Measurements from ENCODE around the gene KPNA5. TPM values are rescaled to one million over a fixed set of nuclear protein-coding genes. Genes with fewer than 3 reads are reported as not detected.
"Not testable (repeated sequence)": the region's sequence is repeated elsewhere in the genome, so short reads cannot be mapped to it uniquely, and the experiment has no call there.

The KPNA5 gene
- polyA plus RNA-seq, 1 donor, result 8.9 TPM

DNA sequence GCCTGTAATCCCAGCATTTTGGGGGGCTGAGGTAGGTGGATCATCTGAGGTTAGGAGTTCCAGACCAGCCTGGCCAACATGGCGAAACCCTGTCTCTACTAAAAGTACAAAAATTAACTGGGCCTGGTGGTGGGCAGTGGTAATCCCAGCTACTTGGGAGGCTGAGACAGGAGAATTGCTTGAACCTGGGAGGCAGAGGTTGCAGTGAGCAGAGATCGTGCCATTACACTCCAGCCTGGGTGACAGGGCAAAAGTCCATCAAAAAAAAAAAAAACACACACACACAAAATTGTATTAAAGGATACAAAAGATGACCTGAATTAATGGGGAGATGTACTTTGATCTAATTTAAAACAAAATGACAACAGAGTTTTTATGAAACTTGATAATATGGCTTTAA, 16.8 kb upstream of the KPNA5 start:
- H3K36me3 ChIP-seq (ENCODE audit: control insufficient read depth, insufficient read depth, low read length); H3K4me1 ChIP-seq (ENCODE audit: control insufficient read depth, insufficient read depth, low read length); H3K27ac ChIP-seq (ENCODE audit: low read length); H3K9me3 ChIP-seq (ENCODE audit: control insufficient read depth, low read depth, low read length); H3K4me3 ChIP-seq (ENCODE audit: low read length); DNase-seq; H3K27me3 ChIP-seq (ENCODE audit: control insufficient read depth, insufficient read depth, low read length): not testable (repeated sequence)
- no CpG with 5 or more reads among the region's 2 CpGs for WGBS (ENCODE audit: insufficient coverage, low lambda C conversion rate)

DNA sequence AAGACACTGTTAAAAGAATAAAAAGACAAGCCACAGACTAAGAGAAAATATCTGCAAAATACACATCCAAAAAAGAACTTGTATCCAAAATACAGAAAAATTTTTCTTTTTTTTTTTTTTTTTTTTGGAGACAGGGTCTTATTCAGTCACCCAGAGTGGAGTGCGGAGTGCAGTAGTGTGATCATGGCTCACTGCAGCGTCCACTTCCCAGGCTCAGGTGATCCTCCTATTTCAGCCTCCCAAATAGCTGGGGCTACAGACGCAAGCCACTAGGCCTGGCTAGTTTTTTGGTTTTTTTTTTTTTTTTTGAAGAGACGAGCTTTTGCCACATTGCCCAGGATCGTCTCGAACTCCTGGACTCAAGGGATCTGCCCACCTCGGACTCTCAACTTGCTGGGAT, 15.5 kb upstream of the KPNA5 start:
- H3K4me3 ChIP-seq (ENCODE audit: low read length), result no peak overlapping the region
- no peaks in the 10 kb centered on the region for H3K27me3 ChIP-seq (ENCODE audit: control insufficient read depth, insufficient read depth, low read length)
- H3K27ac ChIP-seq (ENCODE audit: low read length), result no peak overlapping the region
- H3K36me3 ChIP-seq (ENCODE audit: control insufficient read depth, insufficient read depth, low read length), result no peaks in the 10 kb centered on the region
- H3K9me3 ChIP-seq (ENCODE audit: control insufficient read depth, low read depth, low read length), result no peaks in the 10 kb centered on the region
- WGBS (ENCODE audit: insufficient coverage, low lambda C conversion rate), result no CpG with 5 or more reads among the region's 7 CpGs
- peaks cover 6% of the 10 kb centered on the region for H3K4me1 ChIP-seq (ENCODE audit: control insufficient read depth, insufficient read depth, low read length)
- DNase-seq, result no peak

DNA sequence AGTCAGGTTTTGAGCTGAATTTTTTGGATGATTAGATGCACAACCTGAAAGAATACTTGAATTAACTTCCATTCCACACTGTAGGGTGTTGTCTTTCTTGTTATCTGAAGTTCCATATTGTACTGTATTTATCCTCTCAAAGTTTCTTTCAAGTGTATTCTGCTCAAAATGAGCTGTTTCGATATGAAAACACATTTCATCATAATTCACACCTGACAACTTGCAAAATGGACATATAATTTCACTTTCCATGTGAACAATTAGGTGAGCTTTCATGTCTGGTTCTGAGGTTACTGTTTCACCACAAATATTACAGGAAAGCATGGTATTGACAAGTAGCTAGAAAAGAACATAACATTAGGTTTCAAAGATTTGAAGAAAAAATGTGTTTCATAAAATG, 14.1 kb upstream of the KPNA5 start:
- no peaks in the 10 kb centered on the region for H3K36me3 ChIP-seq (ENCODE audit: control insufficient read depth, insufficient read depth, low read length)
- no CpG with 5 or more reads among the region's 1 CpG for WGBS (ENCODE audit: insufficient coverage, low lambda C conversion rate)
- H3K27ac ChIP-seq (ENCODE audit: low read length), result no peak overlapping the region
- no peak overlapping the region for H3K4me3 ChIP-seq (ENCODE audit: low read length)
- no peaks in the 10 kb centered on the region for H3K9me3 ChIP-seq (ENCODE audit: control insufficient read depth, low read depth, low read length)
- H3K4me1 ChIP-seq (ENCODE audit: control insufficient read depth, insufficient read depth, low read length), result peaks cover 6% of the 10 kb centered on the region
- DNase-seq, result no peak
- peaks cover 5% of the 10 kb centered on the region for H3K27me3 ChIP-seq (ENCODE audit: control insufficient read depth, insufficient read depth, low read length)

DNA sequence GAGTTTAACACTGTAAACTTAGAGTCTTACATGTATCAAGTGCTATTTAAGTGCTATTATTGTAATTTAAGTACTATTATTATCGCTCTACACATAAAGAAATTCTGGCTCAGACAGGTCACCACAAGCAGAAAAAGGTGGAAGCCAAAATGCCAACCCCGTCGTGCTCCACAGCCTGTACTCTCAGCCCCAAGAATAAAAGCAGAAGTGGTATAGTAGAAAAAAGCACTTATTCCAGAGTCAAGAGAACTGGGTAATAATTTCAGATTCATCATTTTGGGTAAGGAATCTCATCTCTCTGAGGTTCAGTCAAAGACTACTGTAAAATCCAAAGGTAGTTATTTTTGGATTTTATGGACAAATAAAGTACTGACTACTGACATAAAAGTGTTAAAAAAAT, 13.4 kb upstream of the KPNA5 start:
- peaks cover 6% of the 10 kb centered on the region for H3K4me1 ChIP-seq (ENCODE audit: control insufficient read depth, insufficient read depth, low read length)
- DNase-seq, result no peak
- 100% methylated on average over 1 of the region's 3 CpGs for WGBS (ENCODE audit: insufficient coverage, low lambda C conversion rate)

DNA sequence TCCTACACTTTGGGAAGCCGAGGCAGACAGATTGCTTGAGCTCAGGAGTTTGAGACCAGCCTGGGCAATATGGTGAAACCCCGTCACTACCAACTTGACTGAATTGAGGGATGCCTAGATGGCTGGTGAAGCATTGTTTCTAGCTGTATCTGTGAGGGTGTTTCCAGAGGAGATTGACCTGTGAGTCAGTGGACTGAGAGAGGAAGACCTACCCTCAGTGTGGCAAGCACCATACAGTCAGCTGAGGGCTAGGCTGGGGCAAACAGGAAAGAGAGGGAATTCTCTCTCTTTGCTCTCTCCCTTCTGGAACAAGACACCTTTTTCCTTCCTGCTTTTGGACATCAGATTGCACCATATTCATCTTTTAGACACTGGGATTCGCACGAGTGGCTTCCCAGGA, 8.7 kb upstream of the KPNA5 start:
- WGBS (ENCODE audit: insufficient coverage, low lambda C conversion rate), result no CpG with 5 or more reads among the region's 4 CpGs

More for the DNA sequence above, 13.4 kb upstream of the KPNA5 start:
- Histone ChIP-seq H3K27ac (ENCODE audit: low read length) (peak overlapping the region; percentile 87), H3K4me3 (ENCODE audit: low read length) (peak overlapping the region; percentile 91), H3K36me3 (ENCODE audit: control insufficient read depth, insufficient read depth, low read length) (no peaks in the 10 kb centered on the region), H3K9me3 (ENCODE audit: control insufficient read depth, low read depth, low read length) (no peaks in the 10 kb centered on the region), H3K27me3 (ENCODE audit: control insufficient read depth, insufficient read depth, low read length) (peaks cover 5% of the 10 kb centered on the region)

DNA sequence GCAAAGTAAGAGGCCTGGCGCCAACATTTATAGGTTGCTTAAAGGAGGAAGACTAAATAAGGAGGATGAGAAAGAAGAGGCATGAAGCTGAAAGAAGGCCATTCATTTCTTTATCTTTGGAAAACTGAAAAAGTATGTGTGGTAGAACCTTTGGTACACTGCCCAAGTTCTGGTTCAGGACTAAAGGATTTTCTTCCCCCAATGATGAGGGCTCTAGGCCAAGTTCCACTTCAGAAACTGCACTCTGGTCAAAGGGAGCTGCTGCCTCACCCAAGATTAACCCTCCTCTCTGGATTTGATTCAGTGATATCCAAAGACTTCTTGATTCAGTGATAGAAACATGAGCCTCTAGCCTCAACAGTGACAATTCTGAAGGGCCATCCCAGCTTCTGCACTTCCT, 5.0 kb upstream of the KPNA5 start:
- Histone ChIP-seq H3K27ac (ENCODE audit: low read length) (no peak overlapping the region), H3K4me3 (ENCODE audit: low read length) (no peak overlapping the region), H3K4me1 (ENCODE audit: control insufficient read depth, insufficient read depth, low read length) (no peaks in the 10 kb centered on the region), H3K27me3 (ENCODE audit: control insufficient read depth, insufficient read depth, low read length) (peaks cover 13% of the 10 kb centered on the region), H3K36me3 (ENCODE audit: control insufficient read depth, insufficient read depth, low read length) (no peaks in the 10 kb centered on the region), H3K9me3 (ENCODE audit: control insufficient read depth, low read depth, low read length) (no peaks in the 10 kb centered on the region)
- no CpG with 5 or more reads among the region's 1 CpG for WGBS (ENCODE audit: insufficient coverage, low lambda C conversion rate)
- DNase-seq, result no peak

More for the DNA sequence above, 8.7 kb upstream of the KPNA5 start:
- H3K4me1 ChIP-seq (ENCODE audit: control insufficient read depth, insufficient read depth, low read length), result peaks cover 3% of the 10 kb centered on the region
- H3K36me3 ChIP-seq (ENCODE audit: control insufficient read depth, insufficient read depth, low read length), result no peaks in the 10 kb centered on the region
- DNase-seq, result no peak
- H3K27me3 ChIP-seq (ENCODE audit: control insufficient read depth, insufficient read depth, low read length), result peaks cover 13% of the 10 kb centered on the region
- no peak overlapping the region for H3K4me3 ChIP-seq (ENCODE audit: low read length)
- H3K27ac ChIP-seq (ENCODE audit: low read length), result no peak overlapping the region
- H3K9me3 ChIP-seq (ENCODE audit: control insufficient read depth, low read depth, low read length), result no peaks in the 10 kb centered on the region

DNA sequence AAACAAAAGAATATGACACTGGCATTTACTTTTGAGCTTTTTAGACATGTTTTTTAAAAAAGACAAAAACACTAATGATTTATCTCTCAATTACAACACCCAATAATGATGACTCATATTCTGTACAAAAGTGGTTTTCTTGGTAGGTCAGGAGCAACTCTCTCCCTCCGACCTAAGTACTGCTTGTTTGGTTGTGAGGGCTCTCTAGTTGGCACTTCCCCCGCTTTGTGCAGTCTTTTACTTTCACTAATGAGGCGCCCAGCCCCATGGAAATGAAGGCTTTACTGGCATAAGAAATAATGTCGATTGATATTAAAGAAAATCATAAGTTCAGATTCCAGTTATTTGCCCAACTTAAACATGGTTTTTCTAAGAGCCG, 1.3 kb downstream of the KPNA5 start:
- 71% methylated on average over 2 of the region's 5 CpGs for WGBS (ENCODE audit: insufficient coverage, low lambda C conversion rate)
- no peaks in the 10 kb centered on the region for H3K27me3 ChIP-seq (ENCODE audit: control insufficient read depth, insufficient read depth, low read length)
- H3K4me1 ChIP-seq (ENCODE audit: control insufficient read depth, insufficient read depth, low read length), result no peaks in the 10 kb centered on the region
- no peaks in the 10 kb centered on the region for H3K36me3 ChIP-seq (ENCODE audit: control insufficient read depth, insufficient read depth, low read length)
- peak overlapping the region; percentile 97 for H3K4me3 ChIP-seq (ENCODE audit: low read length)
- no peaks in the 10 kb centered on the region for H3K9me3 ChIP-seq (ENCODE audit: control insufficient read depth, low read depth, low read length)
- DNase-seq, result peak in 1 of 2 donors; percentile 36
- no peak overlapping the region for H3K27ac ChIP-seq (ENCODE audit: low read length)

DNA sequence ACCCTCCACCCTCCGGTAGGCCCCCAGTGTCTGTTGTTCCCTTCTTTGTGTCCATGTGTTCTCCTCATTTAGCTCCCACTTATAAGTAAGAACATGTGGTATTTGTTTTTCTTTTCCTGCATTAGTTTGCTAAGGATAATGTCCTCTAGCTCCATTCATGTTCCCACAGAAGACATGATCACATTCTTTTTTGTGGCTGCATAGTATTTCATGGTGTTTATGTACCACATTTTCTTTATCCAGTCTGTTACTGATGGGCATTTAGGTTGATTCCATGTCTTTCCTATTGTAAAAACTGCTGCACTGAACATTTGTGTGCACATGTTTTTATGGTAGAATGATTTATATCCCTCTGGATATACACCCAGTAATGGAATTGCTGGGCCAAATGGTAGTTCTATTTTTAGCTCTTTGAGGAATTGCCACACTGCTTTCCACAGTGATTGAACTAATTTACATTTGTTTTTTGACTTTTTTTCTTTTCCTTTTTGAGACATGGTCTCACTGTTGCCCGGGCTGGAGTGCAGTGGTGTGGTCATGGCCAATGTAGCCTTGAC, 4.5 kb downstream of the KPNA5 start:
- WGBS (ENCODE audit: insufficient coverage, low lambda C conversion rate), result 100% methylated on average over 1 of the region's 2 CpGs
- no peaks in the 10 kb centered on the region for H3K27me3 ChIP-seq (ENCODE audit: control insufficient read depth, insufficient read depth, low read length)

DNA sequence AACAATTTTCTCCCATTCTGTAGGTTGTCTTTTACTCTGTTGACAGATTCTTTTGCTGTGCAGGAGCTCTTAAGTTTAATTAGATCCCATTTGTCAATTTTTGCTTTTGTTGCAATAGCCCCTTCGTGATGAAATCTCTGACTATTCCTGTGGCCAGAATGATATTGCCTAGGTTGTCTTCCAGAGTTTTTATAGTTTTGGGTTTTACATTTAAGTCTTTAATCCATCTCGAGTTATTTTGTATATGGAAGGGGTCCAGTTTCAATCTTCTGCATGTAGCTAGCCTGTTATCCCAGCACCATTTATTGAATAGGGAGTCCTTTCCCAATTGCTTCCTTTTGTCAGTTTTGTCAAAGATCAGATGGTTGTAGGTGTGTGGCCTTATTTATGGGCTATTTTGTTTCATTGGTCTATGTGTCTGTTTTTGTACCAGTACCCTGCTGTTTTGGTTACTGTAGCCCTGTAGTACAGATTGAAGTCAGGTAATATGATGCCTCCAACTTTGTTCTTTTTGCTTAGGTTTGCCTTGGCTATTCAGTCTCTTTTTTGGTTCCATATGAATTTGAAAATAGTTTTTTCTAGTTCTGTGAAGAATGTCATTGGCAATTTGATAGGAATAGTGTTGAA, 5.6 kb downstream of the KPNA5 start:
- H3K4me1 ChIP-seq (ENCODE audit: control insufficient read depth, insufficient read depth, low read length), result not testable (repeated sequence)

More for the DNA sequence above, 4.5 kb downstream of the KPNA5 start:
- DNase-seq, result no peak
- Histone ChIP-seq H3K9me3 (ENCODE audit: control insufficient read depth, low read depth, low read length) (no peaks in the 10 kb centered on the region), H3K36me3 (ENCODE audit: control insufficient read depth, insufficient read depth, low read length) (peaks cover 5% of the 10 kb centered on the region), H3K27ac (ENCODE audit: low read length) (no peak overlapping the region), H3K4me3 (ENCODE audit: low read length) (no peak overlapping the region), H3K4me1 (ENCODE audit: control insufficient read depth, insufficient read depth, low read length) (no peaks in the 10 kb centered on the region)

DNA sequence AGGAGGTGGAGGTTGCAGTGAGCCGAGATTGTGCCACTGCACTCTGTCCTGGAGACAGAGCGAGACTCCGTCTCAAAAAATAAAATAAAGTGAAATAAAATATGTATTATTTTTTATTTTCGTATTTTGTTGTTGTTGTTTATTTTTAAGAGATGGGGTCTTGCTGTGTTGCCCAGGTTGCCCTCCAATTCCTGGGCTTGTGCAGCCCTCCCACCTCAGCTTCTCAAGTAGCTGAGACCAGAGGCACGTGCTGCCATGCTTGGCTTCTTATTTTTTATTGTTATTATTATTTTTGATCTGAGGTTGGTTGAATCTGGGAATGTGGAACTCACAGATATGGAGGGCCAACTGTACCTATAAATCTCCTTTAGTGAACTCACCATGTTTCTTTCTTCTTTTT, 10.1 kb downstream of the KPNA5 start:
- no CpG with 5 or more reads among the region's 5 CpGs for WGBS (ENCODE audit: insufficient coverage, low lambda C conversion rate)
- Histone ChIP-seq H3K9me3 (ENCODE audit: control insufficient read depth, low read depth, low read length) (no peaks in the 10 kb centered on the region), H3K27ac (ENCODE audit: low read length) (no peak overlapping the region), H3K4me1 (ENCODE audit: control insufficient read depth, insufficient read depth, low read length) (no peaks in the 10 kb centered on the region), H3K27me3 (ENCODE audit: control insufficient read depth, insufficient read depth, low read length) (no peaks in the 10 kb centered on the region), H3K36me3 (ENCODE audit: control insufficient read depth, insufficient read depth, low read length) (peaks cover 8% of the 10 kb centered on the region), H3K4me3 (ENCODE audit: low read length) (no peak overlapping the region)
- DNase-seq, result no peak

More for the DNA sequence above, 5.6 kb downstream of the KPNA5 start:
- not testable (repeated sequence) for H3K4me3 ChIP-seq (ENCODE audit: low read length); H3K27ac ChIP-seq (ENCODE audit: low read length); H3K36me3 ChIP-seq (ENCODE audit: control insufficient read depth, insufficient read depth, low read length); DNase-seq; H3K27me3 ChIP-seq (ENCODE audit: control insufficient read depth, insufficient read depth, low read length); H3K9me3 ChIP-seq (ENCODE audit: control insufficient read depth, low read depth, low read length)
- no CpG with 5 or more reads among the region's 2 CpGs for WGBS (ENCODE audit: insufficient coverage, low lambda C conversion rate)

DNA sequence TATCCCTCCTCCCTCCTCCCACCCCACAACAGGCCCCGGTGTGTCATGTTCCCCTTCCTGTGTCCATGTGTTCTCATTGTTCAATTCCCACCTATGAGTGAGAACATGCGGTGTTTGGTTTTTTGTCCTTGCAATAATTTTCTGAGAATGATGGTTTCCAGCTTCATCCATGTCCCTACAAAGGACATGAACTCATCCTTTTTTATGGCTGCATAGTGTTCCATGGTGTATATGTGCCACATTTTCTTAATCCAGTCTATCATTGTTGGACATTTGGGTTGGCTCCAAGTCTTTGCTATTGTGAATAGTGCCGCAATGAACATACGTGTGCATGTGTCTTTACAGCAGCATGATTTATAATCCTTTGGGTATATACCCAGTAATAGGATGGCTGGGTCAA, 11.9 kb downstream of the KPNA5 start:
- DNase-seq; H3K36me3 ChIP-seq (ENCODE audit: control insufficient read depth, insufficient read depth, low read length); H3K27me3 ChIP-seq (ENCODE audit: control insufficient read depth, insufficient read depth, low read length); H3K4me1 ChIP-seq (ENCODE audit: control insufficient read depth, insufficient read depth, low read length); H3K27ac ChIP-seq (ENCODE audit: low read length); H3K4me3 ChIP-seq (ENCODE audit: low read length); H3K9me3 ChIP-seq (ENCODE audit: control insufficient read depth, low read depth, low read length): not testable (repeated sequence)
- no CpG with 5 or more reads among the region's 4 CpGs for WGBS (ENCODE audit: insufficient coverage, low lambda C conversion rate)

Measured in large intestine (tissue), 3 donors.